Measurements from ENCODE around the gene CWC27.
A peak's percentile ranks its signal among the peaks of the same experiment; 100 is the strongest.

DNA sequence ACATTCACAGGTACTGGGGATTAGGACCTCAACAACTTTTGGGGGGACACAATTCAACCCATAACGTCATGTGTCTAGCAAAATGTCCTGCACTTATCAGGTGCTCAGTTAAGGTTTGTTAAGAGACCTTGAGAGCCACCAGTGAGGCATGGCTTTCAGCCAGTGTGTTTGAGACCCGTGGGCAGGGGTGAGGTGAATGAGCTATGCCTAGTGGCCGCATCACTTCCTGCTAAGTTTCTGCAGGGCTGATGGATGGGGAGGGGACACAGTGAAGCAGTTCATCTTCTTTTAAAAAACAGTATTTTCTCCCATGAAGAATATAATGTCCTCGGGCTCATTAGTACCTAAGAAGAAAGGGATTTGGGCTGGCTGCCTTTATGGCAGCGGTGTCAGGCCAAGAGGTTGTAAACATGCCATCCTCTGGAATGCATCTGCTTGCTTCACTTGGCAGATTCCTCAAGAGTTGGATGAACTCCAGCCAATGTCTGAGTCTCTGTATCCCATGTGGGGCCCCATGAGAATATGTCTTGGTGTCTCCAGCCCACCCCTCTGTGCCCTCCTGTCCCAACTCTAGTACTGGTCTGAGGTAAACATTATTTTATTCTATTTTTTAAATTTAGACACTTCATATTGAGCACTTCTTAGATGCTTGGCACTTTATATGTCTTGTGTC is 282.2 kb downstream of the CWC27 start:
- no peak for TF ChIP-seq POLR2A (IDR thresholded peaks at IDR 0.05)
- TF ChIP-seq, protein P1, sequence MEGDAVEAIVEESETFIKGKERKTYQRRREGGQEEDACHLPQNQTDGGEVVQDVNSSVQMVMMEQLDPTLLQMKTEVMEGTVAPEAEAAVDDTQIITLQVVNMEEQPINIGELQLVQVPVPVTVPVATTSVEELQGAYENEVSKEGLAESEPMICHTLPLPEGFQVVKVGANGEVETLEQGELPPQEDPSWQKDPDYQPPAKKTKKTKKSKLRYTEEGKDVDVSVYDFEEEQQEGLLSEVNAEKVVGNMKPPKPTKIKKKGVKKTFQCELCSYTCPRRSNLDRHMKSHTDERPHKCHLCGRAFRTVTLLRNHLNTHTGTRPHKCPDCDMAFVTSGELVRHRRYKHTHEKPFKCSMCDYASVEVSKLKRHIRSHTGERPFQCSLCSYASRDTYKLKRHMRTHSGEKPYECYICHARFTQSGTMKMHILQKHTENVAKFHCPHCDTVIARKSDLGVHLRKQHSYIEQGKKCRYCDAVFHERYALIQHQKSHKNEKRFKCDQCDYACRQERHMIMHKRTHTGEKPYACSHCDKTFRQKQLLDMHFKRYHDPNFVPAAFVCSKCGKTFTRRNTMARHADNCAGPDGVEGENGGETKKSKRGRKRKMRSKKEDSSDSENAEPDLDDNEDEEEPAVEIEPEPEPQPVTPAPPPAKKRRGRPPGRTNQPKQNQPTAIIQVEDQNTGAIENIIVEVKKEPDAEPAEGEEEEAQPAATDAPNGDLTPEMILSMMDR (IDR thresholded peaks at IDR 0.05), result no peak
- no peak for TF ChIP-seq EP300 (IDR thresholded peaks at IDR 0.05)
- peak; percentile 65 for TF ChIP-seq POLR2AphosphoS5 (IDR thresholded peaks at IDR 0.05)

All from gastroesophageal sphincter (tissue), 3 donors.